Right atrium auricular region (tissue), 2 donors: ENCODE measurements around the gene SHISAL1. TPM values are rescaled to one million over a fixed set of nuclear protein-coding genes. Genes with fewer than 3 reads are reported as not detected.

Experiments
- DNase-seq: peaks from one replicate; pipeline ENCODE4 v3.0.0-alpha.2; 2019; ENCODE audit warnings: low spot score
- H3K27ac ChIP-seq, 2 donors: fragments of 200-600 bp; sonication (generic); 1 replicate in 1 of 2; 2 replicates in 1 of 2; pipeline ENCODE4 v1.5.1; 2016 to 2019
- H3K27me3 ChIP-seq, 2 donors: fragments of 200-600 bp; sonication (generic); one replicate each; pipeline versions ENCODE4 v1.5.1 to v1.6.0; 2017 to 2019
- H3K36me3 ChIP-seq: fragments of 200-600 bp; sonication (generic); one replicate; pipeline ENCODE4 v1.5.1; 2016
- H3K4me1 ChIP-seq, 2 donors: fragments of 200-600 bp; sonication (generic); one replicate each; pipeline versions ENCODE4 v1.5.1 to v1.6.0; 2017 to 2019
- H3K4me3 ChIP-seq, 2 donors: fragments of 200-600 bp; sonication (generic); 1 replicate in 1 of 2; 2 replicates in 1 of 2; pipeline ENCODE4 v1.5.1; 2017 to 2019; ENCODE audit warnings: mild to moderate bottlenecking in 1 of 2, moderate library complexity in 1 of 2
- H3K9me3 ChIP-seq, 2 donors: fragments of 200-600 bp; sonication (generic); one replicate each; pipeline ENCODE4 v1.5.1; 2019
- CTCF ChIP-seq, 2 donors: fragments of 200-600 bp; sonication (generic); IDR thresholded peaks; one replicate each; pipeline ENCODE4 v1.5.1; 2019; ENCODE audit warnings: antibody characterized with exemption in 2 of 2
- total RNA-seq, 2 donors: library from RNA; depleted of rRNA; stranded (reverse); fragments of >200 nt; gene quantifications; one replicate each; pipeline ENCODE4 v1.1.0, GENCODE V29; 2016

The SHISAL1 gene
- total RNA-seq, 2 donors from 2014 or later: 0.26 to 2.0 TPM

DNA sequence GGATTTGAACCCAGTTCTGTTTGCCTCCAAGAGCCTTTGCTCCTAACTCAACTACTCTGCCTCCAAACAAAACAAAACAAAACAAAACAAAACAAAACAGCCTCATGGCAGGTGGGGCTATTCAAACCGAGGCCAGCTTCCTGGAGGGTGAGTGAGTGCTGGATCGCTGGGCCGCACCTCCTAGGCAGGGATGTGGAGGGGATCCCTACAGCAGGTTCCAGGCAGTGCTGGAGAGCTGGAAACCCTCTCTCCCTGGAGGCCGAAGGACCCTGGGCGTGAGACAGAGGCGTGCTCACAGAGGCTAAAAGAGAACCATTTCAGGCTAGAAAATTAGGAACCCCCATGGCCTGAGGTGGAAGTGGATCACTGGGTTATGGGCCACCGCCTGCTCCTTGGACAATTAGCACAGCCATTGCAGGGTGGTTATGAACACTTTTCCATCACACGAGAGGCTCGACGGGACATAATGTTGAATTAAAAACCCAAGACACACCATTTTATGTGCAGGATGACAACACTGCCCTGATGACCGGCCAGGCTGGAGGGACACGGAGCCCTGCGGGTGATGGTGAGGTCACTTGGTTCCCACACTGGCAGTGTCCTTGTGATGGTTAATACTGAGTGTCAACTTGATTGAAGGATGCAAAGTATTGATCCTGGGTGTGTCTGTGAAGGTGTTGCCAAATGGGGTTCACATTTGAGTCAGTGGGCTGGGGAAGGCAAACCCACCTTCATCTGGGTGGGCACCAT is 35.2 kb downstream of the SHISAL1 start:
- DNase-seq: no peak
- no peak overlapping the region for H3K27ac ChIP-seq
- no peak for TF ChIP-seq CTCF (IDR thresholded peaks at IDR 0.05)

DNA sequence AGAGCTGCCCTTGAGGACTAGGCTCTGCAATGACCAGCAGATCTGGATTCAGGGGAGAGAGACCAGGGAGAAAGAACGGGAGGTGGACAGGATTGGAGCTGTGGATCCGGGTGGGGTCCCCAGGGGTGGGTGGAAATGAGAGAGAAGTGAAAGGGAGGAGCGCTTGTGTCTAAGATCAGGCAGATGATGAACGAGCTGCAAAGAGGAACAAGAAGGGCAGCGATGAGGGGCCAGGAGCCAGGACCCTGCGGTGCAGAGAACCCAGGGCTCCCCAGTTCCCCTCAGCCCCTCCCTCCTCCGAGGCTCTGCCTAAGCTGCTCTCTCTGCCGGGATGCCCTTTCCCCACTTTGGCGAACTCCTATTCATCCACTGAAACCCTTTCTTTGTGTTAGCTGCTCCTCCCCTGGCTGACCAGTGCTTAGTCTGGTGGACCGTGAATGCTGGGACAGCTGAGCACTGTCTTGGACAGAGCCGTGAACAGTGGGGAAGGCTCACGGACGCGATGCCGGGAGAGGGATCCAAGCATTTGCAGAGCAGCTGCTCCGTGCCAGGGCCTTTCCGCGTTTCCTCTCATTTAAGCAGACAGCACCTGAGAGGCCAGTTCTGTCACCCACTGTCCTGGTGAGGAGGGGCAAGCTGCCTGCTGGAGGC is 35.9 kb downstream of the SHISAL1 start:
- TF ChIP-seq CTCF (IDR thresholded peaks at IDR 0.05): no peak
- H3K27ac ChIP-seq: no peak overlapping the region
- no peaks in the 10 kb centered on the region for H3K36me3 ChIP-seq
- H3K27me3 ChIP-seq: no peaks in the 10 kb centered on the region
- no peak overlapping the region for H3K4me3 ChIP-seq
- DNase-seq: no peak
- no peaks in the 10 kb centered on the region for H3K9me3 ChIP-seq
- no peaks in the 10 kb centered on the region for H3K4me1 ChIP-seq

More for the DNA sequence above, 35.2 kb downstream of the SHISAL1 start:
- Histone ChIP-seq H3K4me1 (no peaks in the 10 kb centered on the region), H3K9me3 (no peaks in the 10 kb centered on the region), H3K27me3 (no peaks in the 10 kb centered on the region), H3K4me3 (no peak overlapping the region), H3K36me3 (no peaks in the 10 kb centered on the region)

GRCh38 chr22:44276041-44276440 is 36.7 kb downstream of the SHISAL1 start:
- DNase-seq: no peak
- Histone ChIP-seq H3K36me3 (no peaks in the 10 kb centered on the region), H3K4me1 (no peaks in the 10 kb centered on the region), H3K27me3 (no peaks in the 10 kb centered on the region), H3K4me3 (no peak overlapping the region), H3K27ac (no peak overlapping the region), H3K9me3 (no peaks in the 10 kb centered on the region)
- TF ChIP-seq CTCF (IDR thresholded peaks at IDR 0.05): no peak

- Histone ChIP-seq H3K4me1 (no peaks in the 10 kb centered on the region), H3K9me3 (no peaks in the 10 kb centered on the region), H3K27ac (no peak overlapping the region), H3K27me3 (no peaks in the 10 kb centered on the region), H3K4me3 (no peak overlapping the region), H3K36me3 (no peaks in the 10 kb centered on the region)
- no peak for DNase-seq
- TF ChIP-seq CTCF (IDR thresholded peaks at IDR 0.05): no peak
Measured at GRCh38 chr22:44275631-44275995, 37.1 kb downstream of the SHISAL1 start.

DNA sequence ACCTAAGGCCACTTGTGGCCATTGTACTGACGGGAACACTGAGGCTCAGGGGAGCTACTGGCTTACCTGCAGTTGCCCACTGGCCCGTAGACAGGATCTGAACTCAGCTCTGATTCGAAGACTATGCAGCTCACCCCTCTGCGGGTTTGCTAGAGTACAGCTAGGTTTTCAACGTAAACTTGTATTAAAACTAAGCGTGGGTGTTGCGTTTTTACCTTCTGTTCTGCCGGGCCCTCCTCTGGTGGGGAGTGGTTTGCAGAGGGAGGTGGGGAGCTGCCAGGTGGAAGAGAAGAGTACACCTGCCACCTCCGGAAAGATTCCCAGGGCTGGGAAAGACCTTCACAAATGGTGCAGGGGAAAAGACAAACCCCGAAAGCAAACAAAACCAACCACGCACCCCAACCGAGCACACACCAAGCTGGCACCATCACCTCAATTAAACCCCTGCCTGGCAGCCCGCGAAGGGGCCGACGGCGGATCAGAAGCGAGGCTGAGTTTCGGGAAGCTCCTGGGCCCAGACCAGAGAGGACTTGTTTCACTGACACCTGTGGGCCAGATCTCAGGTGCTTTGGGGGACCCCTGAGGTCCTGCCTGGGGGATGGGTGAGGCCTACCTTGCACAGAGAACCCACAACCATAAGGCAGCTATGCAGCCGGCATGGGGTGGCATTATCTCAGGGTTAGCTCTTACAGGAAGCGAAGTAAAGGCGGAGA is 37.7 kb downstream of the SHISAL1 start:
- H3K9me3 ChIP-seq: no peaks in the 10 kb centered on the region
- H3K36me3 ChIP-seq: no peaks in the 10 kb centered on the region
- H3K4me3 ChIP-seq: no peak overlapping the region
- H3K4me1 ChIP-seq: no peaks in the 10 kb centered on the region
- no peak for TF ChIP-seq CTCF (IDR thresholded peaks at IDR 0.05)
- DNase-seq: no peak
- no peaks in the 10 kb centered on the region for H3K27me3 ChIP-seq
- no peak overlapping the region for H3K27ac ChIP-seq
